Body of pancreas (tissue), 4 donors: ENCODE data around the gene ERC1.

Source experiments
- POLR2A ChIP-seq, 3 donors: fragments of 450-650 bp; IDR thresholded peaks; one replicate each; pipeline ENCODE4 v1.6.1; 2016; ENCODE audit warnings: antibody characterized with exemption in 3 of 3, mild to moderate bottlenecking in 2 of 3
- TF ChIP-seq, protein P1 (sequence below), 7 experiments: fragments of 450-650 bp in 4 of 7; fragments of 200-600 bp in 3 of 7; sonication (generic) in 3 of 7; IDR thresholded peaks; one replicate each; pipeline ENCODE4 v1.5.1; 2016 to 2019; ENCODE audit warnings: antibody characterized with exemption in 7 of 7

DNA sequence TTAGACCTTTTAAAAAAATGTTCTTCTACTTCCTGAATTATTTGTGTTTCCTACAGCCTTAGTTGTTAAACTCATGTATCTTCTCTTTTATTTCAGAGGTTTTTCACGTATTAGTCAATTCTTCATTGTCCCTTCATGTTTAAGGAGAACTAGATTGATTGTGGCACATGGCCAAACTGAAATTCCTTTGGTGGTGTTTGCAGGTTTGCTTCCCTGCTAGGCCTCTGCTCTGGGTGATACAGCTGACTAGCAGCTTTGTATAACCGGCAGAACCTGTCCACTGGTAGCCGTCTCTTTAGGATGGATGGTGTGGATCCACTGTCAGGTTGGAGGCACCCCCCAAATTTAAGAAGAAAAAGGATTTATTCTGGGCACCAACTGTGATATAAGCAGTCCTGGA lies 341.3 kb downstream of the ERC1 start:
- TF ChIP-seq, protein P1, sequence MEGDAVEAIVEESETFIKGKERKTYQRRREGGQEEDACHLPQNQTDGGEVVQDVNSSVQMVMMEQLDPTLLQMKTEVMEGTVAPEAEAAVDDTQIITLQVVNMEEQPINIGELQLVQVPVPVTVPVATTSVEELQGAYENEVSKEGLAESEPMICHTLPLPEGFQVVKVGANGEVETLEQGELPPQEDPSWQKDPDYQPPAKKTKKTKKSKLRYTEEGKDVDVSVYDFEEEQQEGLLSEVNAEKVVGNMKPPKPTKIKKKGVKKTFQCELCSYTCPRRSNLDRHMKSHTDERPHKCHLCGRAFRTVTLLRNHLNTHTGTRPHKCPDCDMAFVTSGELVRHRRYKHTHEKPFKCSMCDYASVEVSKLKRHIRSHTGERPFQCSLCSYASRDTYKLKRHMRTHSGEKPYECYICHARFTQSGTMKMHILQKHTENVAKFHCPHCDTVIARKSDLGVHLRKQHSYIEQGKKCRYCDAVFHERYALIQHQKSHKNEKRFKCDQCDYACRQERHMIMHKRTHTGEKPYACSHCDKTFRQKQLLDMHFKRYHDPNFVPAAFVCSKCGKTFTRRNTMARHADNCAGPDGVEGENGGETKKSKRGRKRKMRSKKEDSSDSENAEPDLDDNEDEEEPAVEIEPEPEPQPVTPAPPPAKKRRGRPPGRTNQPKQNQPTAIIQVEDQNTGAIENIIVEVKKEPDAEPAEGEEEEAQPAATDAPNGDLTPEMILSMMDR (IDR thresholded peaks at IDR 0.05): no peak
- TF ChIP-seq POLR2A (IDR thresholded peaks at IDR 0.05): no peak
